Calu3 (cell line): ENCODE data around the gene MCOLN2. TPM values are rescaled to one million over a fixed set of nuclear protein-coding genes. Genes with fewer than 3 reads are reported as not detected.
"Not testable (repeated sequence)": the region's sequence is repeated elsewhere in the genome, so short reads cannot be mapped to it uniquely, and the experiment has no call there.

Source experiments
- BruUV-seq: library from RNA; stranded (reverse); fragments of 400-500 nt; replicated peaks from 2 replicates; lab custom pipeline; 2021; lab: Mats Ljungman, UMichigan
- CTCF ChIA-PET: fragments of 300-600 bp; sonication (Branson Sonifier 250); formaldehyde crosslinking; loops from one replicate; lab custom pipeline; 2022; ENCODE audit warnings: antibody characterized with exemption; lab: Charles Lee
- DNase-seq: peaks from one replicate; pipeline ENCODE4 v3.0.0; 2022
- H3K27ac Mint-ChIP-seq: one replicate; pipeline ENCODE4 v1.8.0; 2022; ENCODE audit warnings: mixed read lengths; ENCODE audit not compliant: unreplicated experiment
- H3K27me3 Mint-ChIP-seq: one replicate; pipeline ENCODE4 v1.8.0; 2022; ENCODE audit warnings: mixed read lengths; ENCODE audit not compliant: unreplicated experiment
- H3K36me3 Mint-ChIP-seq: one replicate; pipeline ENCODE4 v1.8.0; 2022; ENCODE audit warnings: mild to moderate bottlenecking, moderate library complexity, mixed read lengths; ENCODE audit not compliant: insufficient read depth, unreplicated experiment
- H3K4me1 Mint-ChIP-seq: one replicate; pipeline ENCODE4 v1.8.0; 2022; ENCODE audit warnings: mild to moderate bottlenecking, low read depth, mixed read lengths; ENCODE audit not compliant: unreplicated experiment
- H3K4me3 Mint-ChIP-seq: one replicate; pipeline ENCODE4 v1.8.0; 2022; ENCODE audit warnings: mild to moderate bottlenecking, low read depth, moderate library complexity, mixed read lengths; ENCODE audit not compliant: unreplicated experiment
- H3K9me3 Mint-ChIP-seq: one replicate; pipeline ENCODE4 v1.8.0; 2022; ENCODE audit warnings: low read depth, mixed read lengths; ENCODE audit not compliant: unreplicated experiment
- intact Hi-C: fragments of 100-400 bp; cut with micrococcal nuclease; formaldehyde crosslinking; loops from one replicate; pipeline ENCODE4 v1.10.0; 2022; ENCODE audit not compliant: unreplicated experiment
- total RNA-seq: library from RNA; stranded (reverse); gene quantifications from 2 replicates; pipeline ENCODE4 v1.2.3, GENCODE V29; 2022
- TF ChIP-seq, protein P1 (sequence below): fragments of 200-600 bp; IDR thresholded peaks from one replicate; pipeline ENCODE4 v1.8.0; 2022; ENCODE audit warnings: antibody characterized with exemption; ENCODE audit not compliant: unreplicated experiment

Gene MCOLN2
- total RNA-seq, 1 experiment from 2014 or later, result 12.2 TPM

DNA sequence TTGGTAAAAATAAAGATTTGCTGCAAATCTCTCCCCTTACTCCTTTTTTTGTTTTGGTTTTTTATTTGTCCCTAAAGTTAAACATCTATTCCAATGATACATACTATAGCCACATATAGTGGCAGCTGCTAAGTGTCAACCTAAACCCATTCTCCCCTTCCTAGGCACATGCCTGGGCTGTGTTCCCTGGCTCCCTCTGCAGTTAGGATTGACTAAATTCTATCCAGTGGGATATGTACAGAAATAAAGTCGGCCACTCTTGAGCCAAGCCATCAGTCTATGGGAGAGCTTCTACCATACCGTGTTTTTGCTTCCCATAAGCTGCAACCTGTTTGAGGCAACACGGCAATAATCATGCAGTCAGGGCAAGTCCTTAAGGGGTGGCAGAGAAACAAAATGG is 27.8 kb upstream of the MCOLN2 start:
- no TSS peak for BruUV-seq
- CTCF ChIA-PET, result interaction anchor here (1.6 kb wide), 1 partner anchor 80 kb away, joined by 10 read pairs; no protein-coding TSS in a partner anchor
- H3K4me3 Mint-ChIP-seq, result no peak overlapping the region
- H3K36me3 Mint-ChIP-seq, result no peaks in the 10 kb centered on the region
- no peaks in the 10 kb centered on the region for H3K27me3 Mint-ChIP-seq
- TF ChIP-seq, protein P1, sequence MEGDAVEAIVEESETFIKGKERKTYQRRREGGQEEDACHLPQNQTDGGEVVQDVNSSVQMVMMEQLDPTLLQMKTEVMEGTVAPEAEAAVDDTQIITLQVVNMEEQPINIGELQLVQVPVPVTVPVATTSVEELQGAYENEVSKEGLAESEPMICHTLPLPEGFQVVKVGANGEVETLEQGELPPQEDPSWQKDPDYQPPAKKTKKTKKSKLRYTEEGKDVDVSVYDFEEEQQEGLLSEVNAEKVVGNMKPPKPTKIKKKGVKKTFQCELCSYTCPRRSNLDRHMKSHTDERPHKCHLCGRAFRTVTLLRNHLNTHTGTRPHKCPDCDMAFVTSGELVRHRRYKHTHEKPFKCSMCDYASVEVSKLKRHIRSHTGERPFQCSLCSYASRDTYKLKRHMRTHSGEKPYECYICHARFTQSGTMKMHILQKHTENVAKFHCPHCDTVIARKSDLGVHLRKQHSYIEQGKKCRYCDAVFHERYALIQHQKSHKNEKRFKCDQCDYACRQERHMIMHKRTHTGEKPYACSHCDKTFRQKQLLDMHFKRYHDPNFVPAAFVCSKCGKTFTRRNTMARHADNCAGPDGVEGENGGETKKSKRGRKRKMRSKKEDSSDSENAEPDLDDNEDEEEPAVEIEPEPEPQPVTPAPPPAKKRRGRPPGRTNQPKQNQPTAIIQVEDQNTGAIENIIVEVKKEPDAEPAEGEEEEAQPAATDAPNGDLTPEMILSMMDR, result no peak
- intact Hi-C loops, result no loop called here
- H3K9me3 Mint-ChIP-seq, result no peaks in the 10 kb centered on the region
- no peak overlapping the region for H3K27ac Mint-ChIP-seq
- DNase-seq, result no peak
- no peaks in the 10 kb centered on the region for H3K4me1 Mint-ChIP-seq

DNA sequence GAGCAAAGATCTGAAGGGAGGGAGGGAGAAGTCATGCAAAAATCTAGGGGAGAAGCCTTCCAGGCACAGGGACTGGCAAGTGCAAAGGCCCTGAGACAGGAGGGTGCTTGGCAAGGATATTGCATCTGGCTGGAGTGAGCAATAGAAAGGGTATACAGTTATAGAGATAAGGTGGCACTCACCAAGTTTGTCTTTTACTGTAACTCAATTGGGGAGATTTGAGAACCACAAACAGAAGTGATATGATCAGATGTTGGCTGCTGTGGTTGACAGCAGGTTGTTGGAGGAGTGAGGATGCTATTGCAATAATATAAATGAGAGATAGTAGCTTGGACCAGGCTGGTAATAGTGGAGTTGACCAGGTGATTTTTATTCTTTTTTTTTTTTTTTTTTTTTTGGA is 25.8 kb upstream of the MCOLN2 start:
- H3K27me3 Mint-ChIP-seq, result no peaks in the 10 kb centered on the region
- CTCF ChIA-PET, result no interaction called here
- H3K27ac Mint-ChIP-seq, result no peak overlapping the region
- no TSS peak for BruUV-seq
- TF ChIP-seq, protein P1, result no peak
- intact Hi-C loops, result no loop called here
- no peaks in the 10 kb centered on the region for H3K4me1 Mint-ChIP-seq
- no peak overlapping the region for H3K4me3 Mint-ChIP-seq
- no peaks in the 10 kb centered on the region for H3K9me3 Mint-ChIP-seq
- H3K36me3 Mint-ChIP-seq, result no peaks in the 10 kb centered on the region
- no peak for DNase-seq

GRCh38 chr1:85019994-85020393 is 23.1 kb upstream of the MCOLN2 start:
- intact Hi-C loops, result no loop called here
- Mint-ChIP-seq H3K4me1 (no peaks in the 10 kb centered on the region), H3K36me3 (no peaks in the 10 kb centered on the region), H3K9me3 (no peaks in the 10 kb centered on the region), H3K27me3 (no peaks in the 10 kb centered on the region), H3K4me3 (no peak overlapping the region), H3K27ac (no peak overlapping the region)
- CTCF ChIA-PET, result no interaction called here
- BruUV-seq, result no TSS peak
- TF ChIP-seq, protein P1, result no peak
- no peak for DNase-seq

GRCh38 chr1:85015826-85016225 is 18.9 kb upstream of the MCOLN2 start:
- no TSS peak for BruUV-seq
- Mint-ChIP-seq H3K9me3 (no peaks in the 10 kb centered on the region), H3K27ac (no peak overlapping the region), H3K27me3 (peaks cover 4% of the 10 kb centered on the region), H3K36me3 (no peaks in the 10 kb centered on the region), H3K4me3 (no peak overlapping the region), H3K4me1 (no peaks in the 10 kb centered on the region)
- DNase-seq, result no peak
- intact Hi-C loops, result no loop called here
- TF ChIP-seq, protein P1, result no peak
- CTCF ChIA-PET, result no interaction called here

DNA sequence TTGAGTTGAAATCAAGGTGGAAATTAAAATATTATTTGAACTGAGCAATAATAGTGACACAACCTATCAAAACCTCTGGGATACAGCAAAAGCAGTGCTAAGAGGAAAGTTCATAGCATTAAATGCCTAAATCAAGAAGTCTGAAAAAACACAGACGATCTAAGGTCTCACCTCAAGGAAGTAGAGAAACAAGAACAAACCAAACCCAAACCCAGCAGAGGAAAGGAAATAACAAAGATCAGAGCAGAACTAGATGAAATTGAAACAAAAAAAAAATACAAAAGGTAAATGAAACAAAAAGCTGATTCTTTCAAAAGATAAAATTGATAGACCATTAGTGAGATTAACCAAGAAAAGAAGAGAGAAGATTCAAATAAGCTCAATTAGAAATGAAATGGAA is 8.7 kb upstream of the MCOLN2 start:
- H3K27me3 Mint-ChIP-seq, H3K36me3 Mint-ChIP-seq, intact Hi-C loops, H3K4me1 Mint-ChIP-seq, H3K4me3 Mint-ChIP-seq, DNase-seq, H3K27ac Mint-ChIP-seq, BruUV-seq: not testable (repeated sequence)
- peaks cover 13% of the 10 kb centered on the region for H3K9me3 Mint-ChIP-seq
- CTCF ChIA-PET, result interaction anchor here (0.6 kb wide), 1 partner anchor 161 kb away, joined by 6 read pairs; no protein-coding TSS in a partner anchor
